ENCODE data around the gene PLEKHH3.
A peak's percentile ranks its signal among the peaks of the same experiment; 100 is the strongest.

PLEKHH3 gene

GRCh38 chr17:42685831-42686230 is 9.0 kb upstream of the PLEKHH3 start:
- peaks cover 33% of the 10 kb centered on the region for H3K27me3 ChIP-seq (ENCODE audit: control insufficient read depth, insufficient read depth, low read length)
- H3K9ac ChIP-seq (ENCODE audit: low read length), result no peak overlapping the region

DNA sequence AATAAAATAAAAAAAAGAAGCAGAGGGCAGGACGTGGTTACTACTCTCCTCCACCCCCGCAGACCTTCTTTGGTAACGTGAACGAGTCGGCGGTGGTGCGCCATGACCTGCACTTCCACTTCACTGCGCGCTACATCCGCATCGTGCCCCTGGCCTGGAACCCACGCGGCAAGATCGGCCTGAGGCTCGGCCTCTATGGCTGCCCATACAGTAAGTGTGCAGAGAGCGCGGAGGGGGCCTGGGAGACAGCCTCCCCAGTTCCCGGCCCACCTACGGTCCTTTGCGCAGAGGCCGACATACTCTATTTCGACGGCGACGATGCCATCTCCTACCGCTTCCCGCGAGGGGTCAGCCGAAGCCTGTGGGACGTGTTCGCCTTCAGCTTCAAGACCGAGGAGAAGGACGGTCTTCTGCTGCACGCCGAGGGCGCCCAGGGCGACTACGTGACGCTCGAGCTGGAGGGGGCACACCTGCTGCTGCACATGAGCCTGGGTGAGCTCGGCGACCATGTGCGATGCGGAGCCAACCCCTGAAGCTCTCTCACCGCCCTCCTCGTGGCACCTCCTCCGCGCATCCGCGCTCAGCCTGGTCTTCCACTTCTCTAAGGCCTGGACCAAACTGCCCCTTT is 8.2 kb upstream of the PLEKHH3 start:
- peaks cover 40% of the 10 kb centered on the region for H3K27me3 ChIP-seq (ENCODE audit: control insufficient read depth, insufficient read depth, low read length)
- no peak overlapping the region for H3K9ac ChIP-seq (ENCODE audit: low read length)
- H3K27ac ChIP-seq (ENCODE audit: low read depth, low read length), result no peak overlapping the region
- 0 out of 2 replicates have a peak, but pooled peaks cover 7% of the 10 kb centered on the region for H3K36me3 ChIP-seq (ENCODE audit: control insufficient read depth, insufficient read depth, low read length)
- H3K9me3 ChIP-seq (ENCODE audit: control insufficient read depth, insufficient read depth, low read depth, low read length), result no peaks in the 10 kb centered on the region
- H3K4me3 ChIP-seq (ENCODE audit: low read depth, low read length), result no peak overlapping the region
- peaks cover 27% of the 10 kb centered on the region for H3K4me1 ChIP-seq (ENCODE audit: control insufficient read depth, insufficient read depth, low read length)

More at GRCh38 chr17:42685831-42686230, 9.0 kb upstream of the PLEKHH3 start:
- Histone ChIP-seq H3K4me3 (ENCODE audit: low read depth, low read length) (no peak overlapping the region), H3K4me1 (ENCODE audit: control insufficient read depth, insufficient read depth, low read length) (peaks cover 20% of the 10 kb centered on the region), H3K9me3 (ENCODE audit: control insufficient read depth, insufficient read depth, low read depth, low read length) (no peaks in the 10 kb centered on the region), H3K36me3 (ENCODE audit: control insufficient read depth, insufficient read depth, low read length) (0 out of 2 replicates have a peak, but pooled peaks cover 7% of the 10 kb centered on the region), H3K27ac (ENCODE audit: low read depth, low read length) (no peak overlapping the region)

- Histone ChIP-seq H3K27me3 (ENCODE audit: control insufficient read depth, insufficient read depth, low read length) (peaks cover 41% of the 10 kb centered on the region), H3K36me3 (ENCODE audit: control insufficient read depth, insufficient read depth, low read length) (0 out of 2 replicates have a peak, but pooled peaks cover 7% of the 10 kb centered on the region), H3K9me3 (ENCODE audit: control insufficient read depth, insufficient read depth, low read depth, low read length) (no peaks in the 10 kb centered on the region), H3K27ac (ENCODE audit: low read depth, low read length) (no peak overlapping the region), H3K4me1 (ENCODE audit: control insufficient read depth, insufficient read depth, low read length) (peaks cover 35% of the 10 kb centered on the region), H3K9ac (ENCODE audit: low read length) (no peak overlapping the region), H3K4me3 (ENCODE audit: low read depth, low read length) (peak overlapping the region; percentile 80)
Measured at GRCh38 chr17:42683407-42684034, 6.7 kb upstream of the PLEKHH3 start.

DNA sequence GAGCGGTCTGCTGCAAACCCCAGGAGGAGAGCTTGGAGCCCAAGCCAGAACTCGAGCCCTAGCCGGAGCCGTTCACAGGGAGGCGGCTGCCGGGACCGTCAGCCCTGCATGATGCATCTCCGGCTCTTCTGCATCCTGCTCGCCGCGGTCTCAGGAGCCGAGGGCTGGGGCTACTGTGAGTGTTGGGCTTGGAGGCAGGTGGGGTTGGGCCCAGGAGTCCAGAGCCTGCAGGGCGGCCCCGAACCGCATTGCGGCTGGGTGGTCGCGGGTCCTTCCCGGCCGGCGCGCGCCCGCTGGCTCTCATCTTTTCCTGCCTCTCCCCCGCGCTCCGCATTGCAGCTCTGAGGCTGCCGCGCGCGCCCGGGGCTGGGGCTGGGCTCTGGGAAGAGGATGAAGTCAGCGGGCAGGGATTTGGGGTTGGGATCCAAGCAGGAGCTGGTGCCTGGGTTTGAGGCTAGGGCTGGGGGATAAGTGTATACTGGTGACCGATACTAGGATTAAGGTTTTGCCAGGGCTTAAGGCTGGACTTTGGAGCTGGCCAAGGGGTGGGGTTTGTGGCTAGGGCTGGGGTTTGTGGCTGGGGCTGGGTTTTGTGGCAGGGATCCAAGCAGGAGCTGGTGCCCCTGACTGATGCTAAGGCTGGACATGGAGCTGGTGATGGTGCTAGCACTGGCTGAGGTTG is 6.1 kb upstream of the PLEKHH3 start:
- Histone ChIP-seq H3K4me1 (ENCODE audit: control insufficient read depth, insufficient read depth, low read length) (peaks cover 35% of the 10 kb centered on the region), H3K9ac (ENCODE audit: low read length) (peak overlapping the region; percentile 20), H3K27ac (ENCODE audit: low read depth, low read length) (no peak overlapping the region), H3K4me3 (ENCODE audit: low read depth, low read length) (peak overlapping the region; percentile 80), H3K9me3 (ENCODE audit: control insufficient read depth, insufficient read depth, low read depth, low read length) (no peaks in the 10 kb centered on the region), H3K36me3 (ENCODE audit: control insufficient read depth, insufficient read depth, low read length) (0 out of 2 replicates have a peak, but pooled peaks cover 7% of the 10 kb centered on the region), H3K27me3 (ENCODE audit: control insufficient read depth, insufficient read depth, low read length) (peaks cover 41% of the 10 kb centered on the region)

DNA sequence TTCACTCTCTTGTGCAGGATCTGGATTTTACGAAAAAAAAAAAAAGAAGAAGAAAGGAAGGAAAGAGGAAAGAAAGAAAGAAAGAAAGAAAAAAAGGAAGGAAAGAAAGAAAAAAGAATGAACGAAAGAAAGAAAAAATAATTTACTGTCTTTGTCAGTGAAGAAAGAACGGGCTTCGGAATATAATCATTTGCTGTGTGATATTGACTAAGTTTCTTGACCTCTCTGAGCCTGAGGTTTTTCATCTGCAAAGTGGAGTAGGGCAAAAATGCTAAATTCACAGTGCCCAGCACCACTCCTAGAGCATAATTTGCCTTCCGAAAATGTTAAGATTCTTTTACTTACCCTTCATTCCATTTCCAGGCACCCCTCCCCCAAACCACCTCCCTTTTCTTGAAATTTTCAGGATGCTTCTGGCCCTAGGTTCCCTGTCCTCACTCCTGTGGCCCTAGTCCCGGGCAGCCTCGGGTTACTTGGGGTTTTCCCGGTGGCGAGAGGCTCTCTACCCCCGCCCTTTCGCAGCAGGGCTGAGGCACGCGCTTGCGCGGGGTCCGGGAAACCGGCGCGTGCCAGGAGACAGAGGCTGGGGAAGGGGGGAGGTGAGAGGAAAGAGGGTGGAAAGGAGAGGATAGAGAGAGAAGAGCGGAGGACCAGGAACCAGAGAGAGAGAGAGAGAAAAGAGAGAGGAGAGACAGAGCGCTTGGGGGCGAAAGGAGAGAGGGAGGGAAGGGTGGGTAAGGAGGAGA is 5.4 kb upstream of the PLEKHH3 start, which contains the start of gene CNTNAP1:
Gene CNTNAP1, plus strand, starts transcription at position 556 of the 746 bp plus-strand sequence. CDS start 299 bp downstream, outside the sequence.
- H3K9me3 ChIP-seq (ENCODE audit: control insufficient read depth, insufficient read depth, low read depth, low read length), result no peaks in the 10 kb centered on the region
- no peak within 1 kb of the TSS for H3K27ac ChIP-seq (ENCODE audit: low read depth, low read length)
- H3K4me1 ChIP-seq (ENCODE audit: control insufficient read depth, insufficient read depth, low read length), result peaks cover 40% of the 10 kb centered on the region
- H3K27me3 ChIP-seq (ENCODE audit: control insufficient read depth, insufficient read depth, low read length), result peaks cover 41% of the 10 kb centered on the region
- 0 out of 2 replicates have a peak, but pooled peaks cover 7% of the 10 kb centered on the region for H3K36me3 ChIP-seq (ENCODE audit: control insufficient read depth, insufficient read depth, low read length)
- H3K9ac ChIP-seq (ENCODE audit: low read length), result peak within 1 kb of the TSS; percentile 20
- H3K4me3 ChIP-seq (ENCODE audit: low read depth, low read length), result peak within 1 kb of the TSS; percentile 80

DNA sequence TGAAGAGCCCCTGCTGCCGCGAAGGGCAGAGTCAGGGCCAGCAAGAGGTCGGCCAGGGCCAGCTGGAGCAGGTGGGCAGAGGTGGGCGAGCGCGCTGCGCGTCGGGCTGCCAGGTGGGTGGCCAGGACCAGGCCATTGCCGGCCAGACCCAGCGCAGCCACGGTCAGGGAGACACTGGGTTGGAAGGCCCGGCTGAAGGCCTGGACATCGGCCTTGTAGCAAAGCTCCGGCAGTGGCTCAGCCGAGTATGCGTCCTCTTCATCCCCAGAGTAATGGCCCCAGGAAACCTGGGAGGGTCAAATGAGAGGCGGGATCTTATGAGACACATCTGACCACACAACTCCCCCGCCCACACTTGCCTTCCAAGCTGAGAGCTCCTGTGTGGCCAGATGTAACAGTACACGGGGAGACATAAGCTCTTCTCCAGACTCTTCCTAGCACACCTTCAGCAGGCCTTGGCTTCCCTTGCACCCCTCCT is 3.6 kb upstream of the PLEKHH3 start:
- Histone ChIP-seq H3K36me3 (ENCODE audit: control insufficient read depth, insufficient read depth, low read length) (0 out of 2 replicates have a peak, but pooled peaks cover 6% of the 10 kb centered on the region), H3K27me3 (ENCODE audit: control insufficient read depth, insufficient read depth, low read length) (peaks cover 48% of the 10 kb centered on the region), H3K27ac (ENCODE audit: low read depth, low read length) (no peak overlapping the region), H3K9ac (ENCODE audit: low read length) (no peak overlapping the region), H3K9me3 (ENCODE audit: control insufficient read depth, insufficient read depth, low read depth, low read length) (no peaks in the 10 kb centered on the region), H3K4me3 (ENCODE audit: low read depth, low read length) (peak overlapping the region; percentile 71; the same call in 1 of the 2 replicates), H3K4me1 (ENCODE audit: control insufficient read depth, insufficient read depth, low read length) (peaks cover 43% of the 10 kb centered on the region)

DNA sequence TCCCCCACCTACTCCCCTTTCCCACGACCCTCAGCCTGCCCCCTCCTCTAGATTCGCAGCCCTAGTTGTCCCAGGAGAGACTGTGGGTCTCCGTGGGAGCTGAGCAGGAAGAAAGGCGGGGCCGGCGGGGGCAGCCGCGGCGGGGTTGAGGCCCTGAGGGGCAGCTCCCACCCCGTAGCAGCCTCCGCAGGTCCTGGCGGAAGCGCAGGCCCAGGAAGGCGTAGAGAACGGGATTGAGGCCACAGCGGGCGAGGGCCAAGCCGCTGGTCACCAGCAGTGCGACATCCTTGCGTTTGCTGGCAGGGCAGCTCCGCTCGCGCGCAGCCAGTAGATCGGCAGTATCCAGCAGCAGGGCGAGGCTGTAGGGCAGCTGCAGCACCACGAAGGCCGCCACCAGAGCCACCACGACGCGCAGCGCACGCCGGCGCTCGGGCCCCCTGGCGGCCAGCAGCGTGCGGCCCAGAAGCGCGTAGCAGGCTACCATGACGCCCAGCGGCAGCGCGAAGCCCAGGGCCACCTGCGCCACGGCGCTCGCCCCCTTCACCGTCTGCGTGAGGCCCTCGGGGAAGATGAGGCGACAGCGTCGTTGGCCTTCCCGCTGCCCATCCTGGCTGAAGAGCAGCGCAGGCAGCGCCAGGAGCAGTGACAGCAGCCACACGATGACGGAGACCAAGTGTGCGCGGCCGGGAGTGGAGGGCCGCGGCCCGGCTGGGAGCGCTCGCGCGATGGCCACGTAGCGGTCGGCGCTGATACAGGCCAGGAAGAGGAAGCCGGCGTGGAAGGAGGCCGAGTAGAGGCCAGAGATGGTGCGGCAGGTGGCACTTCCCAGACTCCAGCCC is 2.9 kb upstream of the PLEKHH3 start:
- H3K27ac ChIP-seq (ENCODE audit: low read depth, low read length), result peak overlapping the region; percentile 36; the same call in 1 of the 2 replicates
- peaks cover 47% of the 10 kb centered on the region for H3K4me1 ChIP-seq (ENCODE audit: control insufficient read depth, insufficient read depth, low read length)
- peak overlapping the region; percentile 67 for H3K9ac ChIP-seq (ENCODE audit: low read length)
- no peaks in the 10 kb centered on the region for H3K36me3 ChIP-seq (ENCODE audit: control insufficient read depth, insufficient read depth, low read length)
- peak overlapping the region; percentile 71 for H3K4me3 ChIP-seq (ENCODE audit: low read depth, low read length)
- H3K27me3 ChIP-seq (ENCODE audit: control insufficient read depth, insufficient read depth, low read length), result peaks cover 46% of the 10 kb centered on the region
- no peaks in the 10 kb centered on the region for H3K9me3 ChIP-seq (ENCODE audit: control insufficient read depth, insufficient read depth, low read depth, low read length)

DNA sequence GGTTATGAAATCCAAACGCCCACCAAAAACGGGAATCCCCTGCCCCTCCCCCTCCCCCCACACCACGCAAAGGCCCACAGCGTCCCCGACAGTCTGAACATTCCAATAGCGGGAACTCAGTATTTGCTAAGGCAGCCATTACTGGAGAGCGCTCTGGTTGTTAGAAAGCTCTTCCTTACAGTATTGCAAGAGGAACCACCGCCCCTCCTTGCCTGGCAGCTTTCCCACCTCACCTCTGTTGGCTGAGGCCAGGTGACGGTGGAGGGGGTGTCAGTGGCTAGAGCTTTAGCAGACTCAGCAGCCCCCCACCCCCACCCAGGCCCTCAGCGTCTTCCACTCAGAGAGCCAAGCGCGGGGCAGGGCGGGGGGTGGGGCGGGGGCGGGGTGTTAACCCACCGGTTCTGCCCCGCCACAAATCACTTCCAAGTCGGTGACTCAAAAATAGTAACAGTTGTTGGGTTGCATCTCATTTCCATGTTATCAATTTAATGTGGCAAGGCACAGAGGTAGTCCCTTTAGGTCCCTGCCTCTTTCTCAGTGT is 2.2 kb upstream of the PLEKHH3 start:
- H3K9ac ChIP-seq (ENCODE audit: low read length), result peak overlapping the region; percentile 97
- H3K27me3 ChIP-seq (ENCODE audit: control insufficient read depth, insufficient read depth, low read length), result peaks cover 47% of the 10 kb centered on the region
- H3K4me1 ChIP-seq (ENCODE audit: control insufficient read depth, insufficient read depth, low read length), result peaks cover 52% of the 10 kb centered on the region

GRCh38 chr17:42677921-42678781 is 1.4 kb upstream of the PLEKHH3 start:
- Histone ChIP-seq H3K4me1 (ENCODE audit: control insufficient read depth, insufficient read depth, low read length) (peaks cover 52% of the 10 kb centered on the region), H3K9ac (ENCODE audit: low read length) (peak overlapping the region; percentile 97), H3K4me3 (ENCODE audit: low read depth, low read length) (peak overlapping the region; percentile 71), H3K9me3 (ENCODE audit: control insufficient read depth, insufficient read depth, low read depth, low read length) (no peaks in the 10 kb centered on the region), H3K36me3 (ENCODE audit: control insufficient read depth, insufficient read depth, low read length) (no peaks in the 10 kb centered on the region), H3K27ac (ENCODE audit: low read depth, low read length) (peak overlapping the region; percentile 94), H3K27me3 (ENCODE audit: control insufficient read depth, insufficient read depth, low read length) (peaks cover 46% of the 10 kb centered on the region)

More for the DNA sequence above, 2.2 kb upstream of the PLEKHH3 start:
- Histone ChIP-seq H3K36me3 (ENCODE audit: control insufficient read depth, insufficient read depth, low read length) (no peaks in the 10 kb centered on the region), H3K4me3 (ENCODE audit: low read depth, low read length) (peak overlapping the region; percentile 71), H3K9me3 (ENCODE audit: control insufficient read depth, insufficient read depth, low read depth, low read length) (no peaks in the 10 kb centered on the region), H3K27ac (ENCODE audit: low read depth, low read length) (peak overlapping the region; percentile 94; the same call in 1 of the 2 replicates)

Measured in HUES6 (cell line).